HG03469 (cell line): Measurements from ENCODE around the gene CACNA2D1.
"Not testable (repeated sequence)": the region's sequence is repeated elsewhere in the genome, so short reads cannot be mapped to it uniquely, and the experiment has no call there.

ENCODE experiments used
- ATAC-seq: cut with Tn5 transposase; IDR thresholded peaks from one replicate; pipeline ENCODE4 v1.9.1; 2021; ENCODE audit warnings: mild to moderate bottlenecking, moderate library complexity, moderate number of reproducible peaks; ENCODE audit not compliant: unreplicated experiment

The CACNA2D1 gene

GRCh38 chr7:82395147-82395546 lies 48.4 kb downstream of the CACNA2D1 start:
- no peak for ATAC-seq

DNA sequence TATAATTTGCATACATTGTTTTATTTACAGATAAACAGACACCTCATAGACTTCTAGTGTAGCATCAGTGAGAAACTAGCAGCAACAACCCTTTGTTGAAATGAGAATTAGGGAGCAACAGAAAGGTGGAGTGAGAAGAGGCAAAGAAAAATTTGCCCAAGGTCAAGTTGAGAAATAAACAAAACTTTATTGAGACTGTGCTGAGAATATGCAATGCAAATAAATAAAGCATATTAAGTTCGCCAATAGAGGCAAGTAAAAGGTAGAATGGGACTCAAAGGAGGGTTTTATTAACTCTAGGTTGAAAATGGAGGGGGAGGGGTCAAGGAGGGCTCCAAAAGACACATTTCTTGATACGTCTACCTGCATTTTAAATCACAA lies 49.7 kb downstream of the CACNA2D1 start:
- no peak for ATAC-seq

DNA sequence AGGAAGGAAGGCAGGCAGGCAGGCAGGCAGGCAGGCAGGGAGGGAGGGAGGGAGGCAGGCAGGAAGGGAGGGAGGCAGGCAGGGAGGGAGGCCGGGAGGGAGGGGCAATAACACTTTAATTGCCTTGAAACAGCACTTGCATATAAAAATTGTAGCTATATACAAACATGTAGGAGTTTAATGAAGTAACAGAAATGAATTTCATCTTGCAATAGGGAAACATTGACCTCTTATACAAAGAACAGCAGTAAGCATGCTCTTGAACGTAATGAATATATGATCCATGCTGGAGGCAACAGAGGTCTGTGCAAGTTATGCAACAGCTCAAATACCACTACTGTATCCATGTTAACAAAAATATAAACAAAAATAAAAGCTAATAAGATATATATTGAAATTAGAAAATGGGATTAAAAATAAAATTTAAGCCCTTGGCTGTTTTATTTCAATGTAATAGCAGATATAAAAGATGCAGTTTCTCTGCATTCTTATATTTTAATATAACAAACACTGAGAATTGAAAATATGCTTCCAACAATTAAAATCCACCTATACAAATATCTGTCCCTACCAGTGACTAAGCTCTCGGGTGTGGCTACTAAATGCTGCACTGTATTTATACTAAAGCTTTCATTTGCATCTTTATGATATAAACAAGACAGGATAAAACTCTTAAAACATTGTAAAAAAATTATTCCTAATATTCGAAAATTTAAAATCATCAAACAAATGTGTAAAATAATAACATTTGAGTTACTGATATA lies 50.3 kb downstream of the CACNA2D1 start:
- no peak for ATAC-seq

GRCh38 chr7:82390936-82391335 lies 52.6 kb downstream of the CACNA2D1 start:
- ATAC-seq, result no peak

DNA sequence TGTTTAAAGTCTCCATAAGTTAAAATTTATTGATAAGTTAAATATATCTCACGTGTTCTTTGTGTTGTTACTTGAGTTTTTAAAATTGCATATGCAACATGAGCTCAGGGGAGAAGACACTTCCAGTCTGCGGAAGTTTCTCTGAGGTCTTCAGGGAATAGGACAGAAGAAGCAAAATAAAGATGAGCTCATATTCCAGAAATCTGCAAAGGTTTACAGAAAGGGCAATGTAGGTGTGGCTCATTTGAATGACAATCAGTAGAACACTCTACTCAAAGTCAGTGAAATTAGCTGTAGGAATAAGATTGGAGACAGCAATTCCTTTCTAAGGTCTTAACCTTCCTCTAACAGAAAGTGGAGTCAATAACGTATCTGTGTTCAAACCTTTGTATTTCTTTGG lies 53.7 kb downstream of the CACNA2D1 start:
- no peak for ATAC-seq

DNA sequence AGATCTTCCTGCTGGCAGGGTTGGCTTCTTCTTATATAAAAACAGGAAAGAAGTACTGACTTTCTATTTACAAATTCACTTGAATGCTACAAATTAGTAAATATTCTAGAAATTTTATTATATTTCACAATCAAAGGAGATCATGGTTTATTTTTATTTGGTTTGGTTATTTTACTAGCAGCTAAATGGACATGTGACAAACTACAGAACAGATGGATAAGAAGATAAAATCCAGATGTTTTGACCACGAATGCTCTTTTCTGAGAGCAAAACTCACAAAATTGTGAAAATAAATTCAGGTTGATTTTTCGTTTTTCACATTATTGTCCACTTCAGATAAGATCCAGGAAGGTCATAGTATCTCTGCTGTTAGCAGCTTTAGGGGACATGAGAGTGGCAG lies 55.4 kb downstream of the CACNA2D1 start:
- ATAC-seq, result no peak

GRCh38 chr7:82386571-82386970 lies 57.0 kb downstream of the CACNA2D1 start:
- not testable (repeated sequence) for ATAC-seq

GRCh38 chr7:82384779-82385178 lies 58.8 kb downstream of the CACNA2D1 start:
- no peak for ATAC-seq

GRCh38 chr7:82384051-82384464 lies 59.5 kb downstream of the CACNA2D1 start:
- ATAC-seq, result no peak

DNA sequence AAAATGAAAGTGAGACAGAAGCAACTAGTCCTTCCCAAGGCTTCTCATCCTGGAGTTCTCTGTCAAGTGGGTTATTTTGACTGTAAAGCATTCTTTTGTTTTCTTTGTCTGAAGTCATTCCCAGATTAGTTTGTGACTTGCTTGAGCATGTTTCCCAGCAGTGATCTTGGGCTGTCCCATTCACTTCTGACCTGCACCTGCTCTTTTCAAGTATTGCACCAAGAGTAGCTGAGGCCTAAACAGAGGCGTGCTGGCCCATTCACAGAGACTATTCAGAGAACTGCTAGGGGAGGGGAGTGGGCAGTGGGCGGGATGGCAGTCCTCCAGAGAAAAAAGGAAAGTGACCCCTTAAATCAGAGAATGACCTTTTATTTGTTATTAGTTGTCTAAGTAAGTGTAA lies 61.3 kb downstream of the CACNA2D1 start:
- ATAC-seq, result no peak

DNA sequence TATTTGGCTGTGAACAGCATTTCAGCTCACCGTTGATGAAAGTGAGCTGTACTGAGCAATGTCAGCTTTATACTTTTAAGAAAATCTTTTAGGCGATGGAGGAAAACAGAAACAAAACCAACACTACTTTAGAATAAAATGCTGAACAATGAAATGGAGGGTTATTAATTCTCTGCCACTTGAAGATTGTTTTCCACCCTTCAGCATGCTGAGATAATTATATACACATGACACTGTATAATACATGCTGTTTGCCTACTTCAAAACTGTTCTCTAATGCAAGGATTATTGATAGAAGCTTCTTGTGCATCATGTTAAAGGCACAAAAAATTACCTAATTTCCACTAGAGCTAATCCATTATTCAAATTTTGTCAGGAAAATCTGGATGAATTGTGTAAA lies 66.8 kb downstream of the CACNA2D1 start:
- no peak for ATAC-seq

DNA sequence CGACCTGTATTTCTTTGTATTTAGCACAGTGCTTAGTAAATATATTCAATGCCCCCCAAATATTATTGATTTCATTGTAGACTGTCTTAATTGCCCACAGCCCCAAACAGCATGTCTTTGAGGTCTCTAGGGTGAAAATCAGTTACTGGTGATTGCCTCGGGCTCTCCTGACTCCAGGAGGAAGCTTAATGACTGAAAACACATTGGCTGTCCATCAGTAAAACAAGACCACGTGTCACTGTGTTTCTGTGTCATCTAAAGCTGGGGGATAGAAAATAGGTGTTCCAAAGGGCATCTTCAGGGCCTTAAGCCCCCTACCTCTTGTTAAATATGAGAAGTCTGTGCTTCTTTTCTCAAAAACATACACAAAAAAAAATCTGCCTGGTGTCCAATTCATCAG lies 67.9 kb downstream of the CACNA2D1 start:
- ATAC-seq, result no peak

GRCh38 chr7:82375129-82375528 lies 68.4 kb downstream of the CACNA2D1 start:
- no peak for ATAC-seq

DNA sequence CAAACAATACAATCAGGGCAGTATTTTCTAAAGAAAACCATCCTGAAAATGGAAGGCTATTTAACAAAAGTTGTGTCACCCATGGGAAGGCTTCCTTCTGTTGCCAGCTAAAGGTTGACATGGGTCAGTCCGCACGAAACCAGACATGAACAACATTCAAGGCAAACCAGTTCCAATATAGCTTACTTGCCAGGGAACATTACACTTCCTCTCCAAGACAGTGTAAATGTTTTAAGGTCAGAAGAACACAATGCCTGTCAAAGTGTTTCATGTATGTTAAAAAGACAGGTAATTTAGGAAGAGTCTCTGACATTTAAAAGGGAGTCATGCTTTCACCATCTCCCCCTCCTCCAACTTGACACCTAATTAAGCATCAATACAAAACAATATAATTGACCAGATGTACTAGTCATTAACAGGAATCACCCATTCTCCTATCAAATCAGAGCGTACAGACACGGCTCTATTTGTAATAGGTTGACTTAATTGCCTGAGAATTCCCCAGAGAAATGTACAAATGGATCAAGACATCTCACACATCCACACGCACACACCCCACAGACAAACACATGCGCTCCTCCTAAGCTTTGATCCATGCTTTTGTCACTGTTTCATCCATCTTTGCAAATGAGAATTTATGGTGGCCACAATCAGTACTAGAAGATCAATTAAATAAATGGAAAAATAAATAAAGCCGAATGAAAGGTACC lies 69.5 kb downstream of the CACNA2D1 start:
- ATAC-seq, result no peak

DNA sequence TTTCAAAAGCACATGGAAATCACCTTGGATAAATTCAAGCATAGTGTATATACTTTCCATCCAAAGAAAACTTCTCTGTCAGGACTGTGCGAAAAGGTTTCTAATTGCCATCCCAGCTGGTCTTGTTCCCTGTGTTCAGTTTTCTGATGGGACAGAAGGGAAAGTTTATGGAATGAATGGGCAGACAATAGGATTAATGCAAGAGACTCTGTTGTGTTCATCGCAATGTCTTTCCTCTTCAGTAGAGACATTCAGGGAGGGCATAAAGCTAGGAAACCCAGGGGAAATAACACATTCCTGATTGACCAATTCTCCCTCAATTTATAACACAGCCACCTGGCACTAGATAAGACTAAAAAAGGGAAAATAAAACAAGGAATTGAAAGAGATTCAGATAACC lies 78.9 kb downstream of the CACNA2D1 start:
- ATAC-seq, result no peak

DNA sequence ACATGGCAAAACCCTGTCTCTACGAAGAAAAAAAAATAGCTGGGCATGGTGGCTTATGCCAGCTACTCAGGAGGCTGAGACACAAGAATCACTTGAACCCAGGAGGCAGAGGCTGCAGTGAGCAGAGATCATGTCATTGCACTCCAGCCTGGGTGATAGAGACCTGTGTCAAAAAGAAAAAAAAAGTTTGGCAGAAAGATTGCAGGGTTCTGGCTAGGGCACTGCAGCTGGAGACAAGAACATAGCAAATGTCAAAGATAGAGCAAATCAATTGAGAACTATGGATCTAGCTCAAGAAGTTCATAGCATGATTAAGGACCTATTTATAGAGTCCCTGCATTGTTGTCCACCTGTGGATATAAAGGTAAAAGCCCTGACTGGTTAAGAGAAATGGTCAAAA lies 79.5 kb downstream of the CACNA2D1 start:
- no peak for ATAC-seq

- no peak for ATAC-seq
These were observed 81.4 kb downstream of the CACNA2D1 start for GRCh38 chr7:82362129-82362706.

GRCh38 chr7:82360591-82361368 lies 82.8 kb downstream of the CACNA2D1 start:
- no peak for ATAC-seq

DNA sequence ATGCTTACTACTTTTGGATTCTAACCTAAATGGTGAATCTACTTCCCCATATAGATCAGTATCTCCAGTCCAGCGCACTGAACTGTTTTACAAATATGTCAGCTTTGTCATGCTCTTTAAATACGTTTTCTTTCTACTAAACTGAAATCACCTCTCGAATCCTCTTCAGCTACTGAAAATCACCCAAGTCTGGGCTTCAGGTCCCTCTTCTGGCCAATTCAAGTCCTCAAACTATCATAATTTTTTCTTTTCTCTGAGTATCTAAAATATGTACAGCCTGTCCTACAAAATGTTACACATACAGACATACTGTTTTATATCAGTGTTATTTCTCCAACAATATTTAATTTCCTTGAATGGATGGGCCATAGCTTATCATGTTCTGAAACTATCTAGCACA lies 84.2 kb downstream of the CACNA2D1 start:
- ATAC-seq, result no peak

DNA sequence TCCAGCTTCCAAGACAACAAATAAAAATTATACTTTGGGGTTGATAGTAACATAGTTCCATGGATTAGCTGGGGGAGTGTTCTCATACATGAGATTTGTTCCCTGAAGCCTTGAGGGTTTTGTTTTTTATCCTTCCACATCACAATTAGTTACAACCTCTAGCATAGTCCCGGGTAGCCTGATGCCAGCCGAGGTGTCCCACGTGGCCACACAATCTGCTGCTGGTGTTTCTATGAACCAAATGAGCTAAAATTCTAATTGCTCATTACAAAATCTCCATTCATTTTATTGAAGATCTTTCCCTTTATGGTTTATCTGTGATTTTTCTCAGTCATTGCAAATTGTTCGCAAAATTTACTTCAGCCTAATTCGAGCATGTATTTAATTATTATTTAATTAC lies 84.7 kb downstream of the CACNA2D1 start:
- ATAC-seq, result no peak

GRCh38 chr7:82358009-82358578 lies 85.5 kb downstream of the CACNA2D1 start:
- ATAC-seq, result no peak
